Measurements from ENCODE around the gene CATSPERD.

Gene CATSPERD

DNA sequence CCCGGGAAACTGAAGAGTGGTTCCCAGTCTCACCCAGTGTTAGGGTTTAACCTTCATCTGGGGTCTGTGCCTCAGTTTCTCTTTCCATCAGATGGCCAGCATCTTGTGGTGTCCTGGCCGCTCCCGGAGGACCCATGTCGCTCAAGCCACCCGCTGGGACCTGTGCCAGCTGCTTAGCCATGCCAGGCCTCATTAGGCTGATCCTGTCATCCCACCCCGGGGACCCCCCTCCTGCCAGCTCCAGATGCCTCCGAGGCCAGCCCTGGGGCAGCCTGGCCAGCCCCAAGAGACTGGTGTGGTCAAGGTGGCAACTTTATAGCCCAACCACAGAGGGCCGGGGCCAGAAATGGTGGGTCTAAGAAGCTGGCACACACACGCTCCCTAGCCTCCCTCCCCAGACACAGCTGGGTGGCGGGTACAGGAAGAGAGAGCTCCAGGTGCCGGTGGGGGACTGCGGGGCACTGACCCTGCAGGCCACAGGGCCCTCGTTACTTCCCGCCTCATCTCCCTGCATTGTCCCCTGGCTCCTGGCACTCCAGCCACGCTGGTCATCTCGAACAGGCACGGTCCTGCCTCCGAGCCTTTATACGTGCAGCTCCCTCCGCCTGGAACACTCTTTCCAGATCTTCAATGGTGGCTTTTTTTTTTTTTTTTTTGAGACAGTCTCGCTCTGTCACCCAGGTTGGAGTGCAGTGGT is 87.8 kb downstream of the CATSPERD start:
- Histone ChIP-seq H3K27ac (no peak overlapping the region), H3K4me3 (ENCODE audit: low read depth, low read length) (no peak overlapping the region), H3K36me3 (replicated peaks) (no peaks in the 10 kb centered on the region), H3K27me3 (replicated peaks) (peaks cover 15% of the 10 kb centered on the region)
- no peak for DNase-seq
- in situ Hi-C loops (cut with HindIII; ENCODE audit: low pct_ligation_motif_present, low sequenced_read_pairs) = no loop called here
- TF ChIP-seq, protein P1, sequence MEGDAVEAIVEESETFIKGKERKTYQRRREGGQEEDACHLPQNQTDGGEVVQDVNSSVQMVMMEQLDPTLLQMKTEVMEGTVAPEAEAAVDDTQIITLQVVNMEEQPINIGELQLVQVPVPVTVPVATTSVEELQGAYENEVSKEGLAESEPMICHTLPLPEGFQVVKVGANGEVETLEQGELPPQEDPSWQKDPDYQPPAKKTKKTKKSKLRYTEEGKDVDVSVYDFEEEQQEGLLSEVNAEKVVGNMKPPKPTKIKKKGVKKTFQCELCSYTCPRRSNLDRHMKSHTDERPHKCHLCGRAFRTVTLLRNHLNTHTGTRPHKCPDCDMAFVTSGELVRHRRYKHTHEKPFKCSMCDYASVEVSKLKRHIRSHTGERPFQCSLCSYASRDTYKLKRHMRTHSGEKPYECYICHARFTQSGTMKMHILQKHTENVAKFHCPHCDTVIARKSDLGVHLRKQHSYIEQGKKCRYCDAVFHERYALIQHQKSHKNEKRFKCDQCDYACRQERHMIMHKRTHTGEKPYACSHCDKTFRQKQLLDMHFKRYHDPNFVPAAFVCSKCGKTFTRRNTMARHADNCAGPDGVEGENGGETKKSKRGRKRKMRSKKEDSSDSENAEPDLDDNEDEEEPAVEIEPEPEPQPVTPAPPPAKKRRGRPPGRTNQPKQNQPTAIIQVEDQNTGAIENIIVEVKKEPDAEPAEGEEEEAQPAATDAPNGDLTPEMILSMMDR (IDR thresholded peaks at IDR 0.05; ENCODE audit: low read depth, low read length, missing control alignments) = no peak

GRCh38 chr19:5809053-5809452 is 88.6 kb downstream of the CATSPERD start:
- in situ Hi-C loops (cut with HindIII; ENCODE audit: low pct_ligation_motif_present, low sequenced_read_pairs) = no loop called here
- no peak for DNase-seq
- H3K36me3 ChIP-seq (replicated peaks) = no peaks in the 10 kb centered on the region
- H3K27ac ChIP-seq = no peak overlapping the region
- TF ChIP-seq, protein P1 (IDR thresholded peaks at IDR 0.05; ENCODE audit: low read depth, low read length, missing control alignments) = no peak
- H3K27me3 ChIP-seq (replicated peaks) = peaks cover 15% of the 10 kb centered on the region
- no peak overlapping the region for H3K4me3 ChIP-seq (ENCODE audit: low read depth, low read length)

DNA sequence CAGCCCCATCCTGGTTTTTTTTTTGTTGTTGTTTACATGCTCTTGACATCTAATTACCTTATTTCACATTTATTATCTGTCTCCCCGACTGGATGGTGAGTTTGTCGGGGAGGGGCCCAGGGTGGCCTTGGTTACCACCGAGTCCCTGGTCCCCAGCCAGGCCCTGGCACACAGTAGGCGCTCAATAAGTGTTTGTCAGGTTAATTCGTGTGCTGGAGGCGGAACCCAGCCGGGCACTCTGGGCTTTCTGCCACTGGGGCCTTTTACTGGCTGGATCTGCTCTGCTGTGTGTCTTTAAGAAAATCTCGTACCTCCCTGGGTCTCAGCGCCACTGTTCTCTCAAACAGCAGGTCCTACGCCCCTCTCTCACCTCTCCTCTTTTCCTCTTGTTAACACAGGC is 89.0 kb downstream of the CATSPERD start:
- TF ChIP-seq, protein P1 (IDR thresholded peaks at IDR 0.05; ENCODE audit: low read depth, low read length, missing control alignments) = no peak
- peaks cover 12% of the 10 kb centered on the region for H3K27me3 ChIP-seq (replicated peaks)
- in situ Hi-C loops (cut with HindIII; ENCODE audit: low pct_ligation_motif_present, low sequenced_read_pairs) = no loop called here
- H3K4me3 ChIP-seq (ENCODE audit: low read depth, low read length) = no peak overlapping the region
- DNase-seq = no peak
- H3K27ac ChIP-seq = no peak overlapping the region
- no peaks in the 10 kb centered on the region for H3K36me3 ChIP-seq (replicated peaks)

DNA sequence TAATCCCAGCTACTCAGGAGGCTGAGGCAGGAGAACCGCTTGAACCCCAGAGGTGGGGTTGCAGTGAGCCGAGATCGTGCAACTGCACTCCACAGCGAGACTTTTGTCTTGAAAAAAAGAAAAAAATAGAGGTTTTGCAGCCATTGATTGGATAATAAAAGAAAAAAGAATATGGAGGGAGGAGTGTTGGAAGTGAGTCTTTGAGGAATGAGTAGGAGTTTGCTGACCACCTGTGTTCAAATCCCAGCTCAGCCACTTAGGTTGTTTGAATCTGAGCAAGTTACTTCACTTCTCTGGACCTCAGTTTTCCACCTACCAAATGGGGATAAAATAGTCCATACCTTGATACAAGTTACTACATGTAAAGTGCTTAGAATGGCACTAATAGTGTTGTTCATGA is 90.7 kb downstream of the CATSPERD start:
- Histone ChIP-seq H3K4me3 (ENCODE audit: low read depth, low read length) (no peak overlapping the region), H3K27ac (no peak overlapping the region), H3K27me3 (replicated peaks) (peaks cover 2% of the 10 kb centered on the region), H3K36me3 (replicated peaks) (no peaks in the 10 kb centered on the region)
- no peak for DNase-seq
- TF ChIP-seq, protein P1 (IDR thresholded peaks at IDR 0.05; ENCODE audit: low read depth, low read length, missing control alignments) = no peak
- in situ Hi-C loops (cut with HindIII; ENCODE audit: low pct_ligation_motif_present, low sequenced_read_pairs) = no loop called here

DNA sequence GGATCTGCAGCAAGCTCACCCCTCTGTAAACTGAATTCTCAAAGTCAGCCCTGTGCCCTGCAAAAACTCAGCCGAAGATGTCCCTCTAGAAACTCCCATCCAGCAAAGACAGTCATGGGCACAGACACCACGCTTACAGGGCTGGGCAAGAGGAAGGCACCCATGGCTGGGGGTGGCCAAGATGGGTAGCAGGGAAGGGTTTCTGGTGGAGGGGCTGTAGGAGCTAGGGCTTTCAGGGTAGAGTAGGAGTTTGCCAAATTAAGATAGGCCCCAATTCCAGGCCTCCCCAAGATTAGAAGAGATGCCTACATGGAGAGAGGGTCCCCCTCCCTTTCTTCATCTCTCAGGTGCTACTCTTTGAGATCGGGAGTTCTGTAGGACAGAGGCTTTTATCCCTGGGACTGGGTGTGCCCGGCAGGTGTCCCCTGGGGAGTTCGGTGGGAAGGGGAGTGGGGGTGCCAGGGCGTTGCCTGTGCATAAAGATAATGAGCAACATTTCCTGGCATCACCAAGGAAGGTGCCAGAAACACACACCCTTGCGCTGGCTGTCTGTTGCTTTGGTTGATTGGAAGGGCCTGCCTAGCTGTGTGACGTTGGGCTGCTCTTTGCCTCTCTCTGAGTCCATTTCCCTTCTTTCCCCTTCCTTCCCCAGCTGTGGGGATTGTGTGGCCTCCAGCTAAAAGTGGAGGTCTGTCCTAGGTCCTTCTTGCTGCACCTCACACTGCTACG is 93.8 kb downstream of the CATSPERD start:
- Histone ChIP-seq H3K27me3 (replicated peaks) (no peaks in the 10 kb centered on the region), H3K36me3 (replicated peaks) (no peaks in the 10 kb centered on the region), H3K4me3 (ENCODE audit: low read depth, low read length) (no peak overlapping the region), H3K27ac (no peak overlapping the region)
- TF ChIP-seq, protein P1 (IDR thresholded peaks at IDR 0.05; ENCODE audit: low read depth, low read length, missing control alignments) = no peak
- in situ Hi-C loops (cut with HindIII; ENCODE audit: low pct_ligation_motif_present, low sequenced_read_pairs) = no loop called here
- DNase-seq = no peak

Data from brain microvascular endothelial cell (primary cell).